ENCODE data around the gene ZNF37A.

- TF ChIP-seq, protein P1, sequence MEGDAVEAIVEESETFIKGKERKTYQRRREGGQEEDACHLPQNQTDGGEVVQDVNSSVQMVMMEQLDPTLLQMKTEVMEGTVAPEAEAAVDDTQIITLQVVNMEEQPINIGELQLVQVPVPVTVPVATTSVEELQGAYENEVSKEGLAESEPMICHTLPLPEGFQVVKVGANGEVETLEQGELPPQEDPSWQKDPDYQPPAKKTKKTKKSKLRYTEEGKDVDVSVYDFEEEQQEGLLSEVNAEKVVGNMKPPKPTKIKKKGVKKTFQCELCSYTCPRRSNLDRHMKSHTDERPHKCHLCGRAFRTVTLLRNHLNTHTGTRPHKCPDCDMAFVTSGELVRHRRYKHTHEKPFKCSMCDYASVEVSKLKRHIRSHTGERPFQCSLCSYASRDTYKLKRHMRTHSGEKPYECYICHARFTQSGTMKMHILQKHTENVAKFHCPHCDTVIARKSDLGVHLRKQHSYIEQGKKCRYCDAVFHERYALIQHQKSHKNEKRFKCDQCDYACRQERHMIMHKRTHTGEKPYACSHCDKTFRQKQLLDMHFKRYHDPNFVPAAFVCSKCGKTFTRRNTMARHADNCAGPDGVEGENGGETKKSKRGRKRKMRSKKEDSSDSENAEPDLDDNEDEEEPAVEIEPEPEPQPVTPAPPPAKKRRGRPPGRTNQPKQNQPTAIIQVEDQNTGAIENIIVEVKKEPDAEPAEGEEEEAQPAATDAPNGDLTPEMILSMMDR (IDR thresholded peaks at IDR 0.05) = no peak
- no peak for TF ChIP-seq POLR2A (IDR thresholded peaks at IDR 0.05)
Observed at GRCh38 chr10:38050212-38050611, 43.9 kb upstream of the ZNF37A start.
